K562 (cell line): ENCODE results near the gene HMGA1. TPM values are rescaled to one million over a fixed set of nuclear protein-coding genes. Genes with fewer than 3 reads are reported as not detected.
A peak's percentile ranks its signal among the peaks of the same experiment; 100 is the strongest.

Experiments used
- C11orf30 ChIP-seq: fragments of 450-650 bp; IDR thresholded peaks from 2 replicates; pipeline ENCODE4 v1.6.1; 2016; ENCODE audit warnings: low read depth, mild to moderate bottlenecking
- DMBX1 ChIP-seq: fragments of 250-450 bp; sonication (Bioruptor Pico); IDR thresholded peaks from 2 replicates; pipeline ENCODE4 v1.8.0; 2022; ENCODE audit warnings: inconsistent platforms, mild to moderate bottlenecking, moderate library complexity, borderline replicate concordance
- HLTF ChIP-seq: fragments of 450-650 bp; IDR thresholded peaks from 2 replicates; pipeline ENCODE4 v1.6.1; 2016
- MECOM ChIP-seq: fragments of 250-450 bp; sonication (Bioruptor Pico); IDR thresholded peaks from 2 replicates; pipeline ENCODE4 v1.8.0; 2022; ENCODE audit warnings: inconsistent platforms
- NR4A1 ChIP-seq, 2 experiments: fragments of 250-450 bp in 1 of 2; fragments of 450-650 bp in 1 of 2; sonication (Bioruptor Pico) in 1 of 2; IDR thresholded peaks; 2 replicates each; pipeline versions ENCODE4 v1.4.0 to v1.6.1; 2016 to 2020; ENCODE audit warnings: mild to moderate bottlenecking in 2 of 2, missing compliant biosample characterization in 1 of 2, missing genetic modification characterization in 1 of 2, moderate library complexity in 1 of 2
- PRPF4 ChIP-seq: fragments of 200-400 bp; formaldehyde crosslinking; IDR thresholded peaks from one replicate; pipeline ENCODE4 v1.6.1; 2017; ENCODE audit warnings: low read length, low read depth, mild to moderate bottlenecking; ENCODE audit not compliant: insufficient read depth, poor library complexity, severe bottlenecking
- PTTG1 ChIP-seq: fragments of 450-650 bp; IDR thresholded peaks from 2 replicates; pipeline ENCODE4 v1.6.1; 2016; ENCODE audit warnings: low read depth, mild to moderate bottlenecking, missing genetic modification characterization, missing compliant biosample characterization
- PYGO2 ChIP-seq: fragments of 450-650 bp; IDR thresholded peaks from 2 replicates; pipeline ENCODE4 v1.6.1; 2016; ENCODE audit warnings: mild to moderate bottlenecking, missing genetic modification characterization, moderate library complexity, missing compliant biosample characterization
- TCF3 ChIP-seq: sonication (generic); formaldehyde crosslinking; IDR thresholded peaks from 2 replicates; pipeline ENCODE4 v1.4.0; 2020; ENCODE audit warnings: mild to moderate bottlenecking, missing genetic modification reagents
- ZEB2 ChIP-seq: fragments of 450-650 bp; IDR thresholded peaks from 2 replicates; pipeline ENCODE4 v1.6.1; 2016
- ZKSCAN1 ChIP-seq: fragments of 150-350 bp; IDR thresholded peaks from 2 replicates; pipeline ENCODE4 v1.6.1; 2016; ENCODE audit warnings: low read depth, low read length
- ZNF165 ChIP-seq: fragments of 250-450 bp; sonication (Bioruptor Pico); IDR thresholded peaks from 2 replicates; pipeline ENCODE4 v1.4.0; 2020; ENCODE audit warnings: borderline replicate concordance
- ZNF311 ChIP-seq: fragments of 250-450 bp; sonication (Bioruptor Pico); IDR thresholded peaks from 2 replicates; pipeline ENCODE4 v1.4.0; 2020; ENCODE audit warnings: mild to moderate bottlenecking, moderate library complexity
- polyA plus RNA-seq, 8 experiments: library from polyadenylated mRNA; depleted of rRNA in 4 of 8; stranded (reverse) in 5 of 8; unstranded in 3 of 8; fragments of >200 nt; fragmentation: Nextera tagmentation in 2 of 8; fragmentation: Illumina TruSeq in 1 of 8; extraction: Ambion mirVana in 2 of 8; extraction: Trizol in 1 of 8; gene quantifications; 2 replicates each; pipeline versions ENCODE4 v1.2.1 to v1.2.3, GENCODE V29; 2011 to 2014; ENCODE audit warnings: inconsistent platforms in 1 of 8, missing spikeins in 1 of 8
- total RNA-seq, 7 experiments: library from RNA; depleted of rRNA in 6 of 7; stranded (reverse); fragments of >200 nt in 6 of 7; fragmentation: Illumina TruSeq in 2 of 7; extraction: Trizol in 2 of 7; gene quantifications; 2 replicates each; pipeline versions ENCODE4 v1.2.1 to v1.2.3, GENCODE V29; 2011 to 2021; ENCODE audit warnings: low replicate concordance in 1 of 7
- TF ChIP-seq, protein P1 (sequence below): fragments of 450-650 bp; IDR thresholded peaks from 2 replicates; pipeline ENCODE4 v1.6.1; 2016; ENCODE audit warnings: mild to moderate bottlenecking
- TF ChIP-seq, protein P2 (sequence below): fragments of 200-800 bp; sonication (Bioruptor generic); IDR thresholded peaks from 2 replicates; pipeline ENCODE4 v1.6.1; 2017; ENCODE audit warnings: missing genetic modification characterization, missing compliant biosample characterization
- TF ChIP-seq, protein P3 (sequence below): fragments of 450-650 bp; IDR thresholded peaks from 2 replicates; pipeline ENCODE4 v1.6.1; 2017; ENCODE audit warnings: antibody characterized with exemption, mild to moderate bottlenecking
- TF ChIP-seq, protein P4 (sequence below): sonication (generic); formaldehyde crosslinking; IDR thresholded peaks from 2 replicates; pipeline ENCODE4 v1.8.1; 2022; ENCODE audit warnings: missing genetic modification reagents

The HMGA1 gene
- total and polyA plus RNA-seq, 9 of the 15 experiments (the other 6 are each of a cell fraction or from before 2014, with no cell fraction given), result 27.8 to 1,947 (median 594) TPM

DNA sequence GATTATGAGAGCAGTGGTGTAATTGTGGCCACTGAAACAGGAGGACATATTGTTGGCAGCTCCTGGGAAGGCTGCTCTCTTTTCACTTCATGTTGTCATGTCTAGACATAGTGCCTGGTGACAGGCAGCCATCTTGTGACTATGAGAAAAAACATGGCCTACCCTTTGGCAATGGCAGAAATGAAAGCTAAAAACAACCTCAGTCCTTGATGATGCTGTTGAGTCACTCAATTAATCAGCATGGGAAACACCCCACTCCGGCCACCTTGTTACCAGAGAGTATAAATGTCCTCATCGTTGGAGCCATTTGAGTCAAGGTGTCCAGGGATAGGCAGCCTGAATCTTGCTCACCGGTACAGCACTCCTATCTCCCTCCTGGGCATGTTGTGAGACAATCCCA lies 31.2 kb upstream of the HMGA1 start (continued):
- TF ChIP-seq, protein P1, sequence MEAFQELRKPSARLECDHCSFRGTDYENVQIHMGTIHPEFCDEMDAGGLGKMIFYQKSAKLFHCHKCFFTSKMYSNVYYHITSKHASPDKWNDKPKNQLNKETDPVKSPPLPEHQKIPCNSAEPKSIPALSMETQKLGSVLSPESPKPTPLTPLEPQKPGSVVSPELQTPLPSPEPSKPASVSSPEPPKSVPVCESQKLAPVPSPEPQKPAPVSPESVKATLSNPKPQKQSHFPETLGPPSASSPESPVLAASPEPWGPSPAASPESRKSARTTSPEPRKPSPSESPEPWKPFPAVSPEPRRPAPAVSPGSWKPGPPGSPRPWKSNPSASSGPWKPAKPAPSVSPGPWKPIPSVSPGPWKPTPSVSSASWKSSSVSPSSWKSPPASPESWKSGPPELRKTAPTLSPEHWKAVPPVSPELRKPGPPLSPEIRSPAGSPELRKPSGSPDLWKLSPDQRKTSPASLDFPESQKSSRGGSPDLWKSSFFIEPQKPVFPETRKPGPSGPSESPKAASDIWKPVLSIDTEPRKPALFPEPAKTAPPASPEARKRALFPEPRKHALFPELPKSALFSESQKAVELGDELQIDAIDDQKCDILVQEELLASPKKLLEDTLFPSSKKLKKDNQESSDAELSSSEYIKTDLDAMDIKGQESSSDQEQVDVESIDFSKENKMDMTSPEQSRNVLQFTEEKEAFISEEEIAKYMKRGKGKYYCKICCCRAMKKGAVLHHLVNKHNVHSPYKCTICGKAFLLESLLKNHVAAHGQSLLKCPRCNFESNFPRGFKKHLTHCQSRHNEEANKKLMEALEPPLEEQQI, result no peak
- TF ChIP-seq C11orf30, result no peak
- TF ChIP-seq MECOM (CRISPR knock-in tag), result no peak
- peak; percentile 51; the same call in 1 of the 2 replicates for TF ChIP-seq PTTG1
- TF ChIP-seq PYGO2, result no peak
- TF ChIP-seq TCF3, result no peak
- TF ChIP-seq, protein P2, sequence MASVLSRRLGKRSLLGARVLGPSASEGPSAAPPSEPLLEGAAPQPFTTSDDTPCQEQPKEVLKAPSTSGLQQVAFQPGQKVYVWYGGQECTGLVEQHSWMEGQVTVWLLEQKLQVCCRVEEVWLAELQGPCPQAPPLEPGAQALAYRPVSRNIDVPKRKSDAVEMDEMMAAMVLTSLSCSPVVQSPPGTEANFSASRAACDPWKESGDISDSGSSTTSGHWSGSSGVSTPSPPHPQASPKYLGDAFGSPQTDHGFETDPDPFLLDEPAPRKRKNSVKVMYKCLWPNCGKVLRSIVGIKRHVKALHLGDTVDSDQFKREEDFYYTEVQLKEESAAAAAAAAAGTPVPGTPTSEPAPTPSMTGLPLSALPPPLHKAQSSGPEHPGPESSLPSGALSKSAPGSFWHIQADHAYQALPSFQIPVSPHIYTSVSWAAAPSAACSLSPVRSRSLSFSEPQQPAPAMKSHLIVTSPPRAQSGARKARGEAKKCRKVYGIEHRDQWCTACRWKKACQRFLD (CRISPR knock-in tag), result 0 out of 2 replicates have a peak, but pooled peaks have one; percentile 35
- no peak for TF ChIP-seq HLTF
- TF ChIP-seq, protein P3, sequence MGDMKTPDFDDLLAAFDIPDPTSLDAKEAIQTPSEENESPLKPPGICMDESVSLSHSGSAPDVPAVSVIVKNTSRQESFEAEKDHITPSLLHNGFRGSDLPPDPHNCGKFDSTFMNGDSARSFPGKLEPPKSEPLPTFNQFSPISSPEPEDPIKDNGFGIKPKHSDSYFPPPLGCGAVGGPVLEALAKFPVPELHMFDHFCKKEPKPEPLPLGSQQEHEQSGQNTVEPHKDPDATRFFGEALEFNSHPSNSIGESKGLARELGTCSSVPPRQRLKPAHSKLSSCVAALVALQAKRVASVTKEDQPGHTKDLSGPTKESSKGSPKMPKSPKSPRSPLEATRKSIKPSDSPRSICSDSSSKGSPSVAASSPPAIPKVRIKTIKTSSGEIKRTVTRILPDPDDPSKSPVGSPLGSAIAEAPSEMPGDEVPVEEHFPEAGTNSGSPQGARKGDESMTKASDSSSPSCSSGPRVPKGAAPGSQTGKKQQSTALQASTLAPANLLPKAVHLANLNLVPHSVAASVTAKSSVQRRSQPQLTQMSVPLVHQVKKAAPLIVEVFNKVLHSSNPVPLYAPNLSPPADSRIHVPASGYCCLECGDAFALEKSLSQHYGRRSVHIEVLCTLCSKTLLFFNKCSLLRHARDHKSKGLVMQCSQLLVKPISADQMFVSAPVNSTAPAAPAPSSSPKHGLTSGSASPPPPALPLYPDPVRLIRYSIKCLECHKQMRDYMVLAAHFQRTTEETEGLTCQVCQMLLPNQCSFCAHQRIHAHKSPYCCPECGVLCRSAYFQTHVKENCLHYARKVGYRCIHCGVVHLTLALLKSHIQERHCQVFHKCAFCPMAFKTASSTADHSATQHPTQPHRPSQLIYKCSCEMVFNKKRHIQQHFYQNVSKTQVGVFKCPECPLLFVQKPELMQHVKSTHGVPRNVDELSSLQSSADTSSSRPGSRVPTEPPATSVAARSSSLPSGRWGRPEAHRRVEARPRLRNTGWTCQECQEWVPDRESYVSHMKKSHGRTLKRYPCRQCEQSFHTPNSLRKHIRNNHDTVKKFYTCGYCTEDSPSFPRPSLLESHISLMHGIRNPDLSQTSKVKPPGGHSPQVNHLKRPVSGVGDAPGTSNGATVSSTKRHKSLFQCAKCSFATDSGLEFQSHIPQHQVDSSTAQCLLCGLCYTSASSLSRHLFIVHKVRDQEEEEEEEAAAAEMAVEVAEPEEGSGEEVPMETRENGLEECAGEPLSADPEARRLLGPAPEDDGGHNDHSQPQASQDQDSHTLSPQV, result peak; percentile 60
- TF ChIP-seq ZNF311 (CRISPR knock-in tag), result no peak
- TF ChIP-seq, protein P4, sequence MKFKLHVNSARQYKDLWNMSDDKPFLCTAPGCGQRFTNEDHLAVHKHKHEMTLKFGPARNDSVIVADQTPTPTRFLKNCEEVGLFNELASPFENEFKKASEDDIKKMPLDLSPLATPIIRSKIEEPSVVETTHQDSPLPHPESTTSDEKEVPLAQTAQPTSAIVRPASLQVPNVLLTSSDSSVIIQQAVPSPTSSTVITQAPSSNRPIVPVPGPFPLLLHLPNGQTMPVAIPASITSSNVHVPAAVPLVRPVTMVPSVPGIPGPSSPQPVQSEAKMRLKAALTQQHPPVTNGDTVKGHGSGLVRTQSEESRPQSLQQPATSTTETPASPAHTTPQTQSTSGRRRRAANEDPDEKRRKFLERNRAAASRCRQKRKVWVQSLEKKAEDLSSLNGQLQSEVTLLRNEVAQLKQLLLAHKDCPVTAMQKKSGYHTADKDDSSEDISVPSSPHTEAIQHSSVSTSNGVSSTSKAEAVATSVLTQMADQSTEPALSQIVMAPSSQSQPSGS (CRISPR knock-in tag), result no peak
- no peak for TF ChIP-seq ZEB2
- TF ChIP-seq DMBX1 (CRISPR knock-in tag), result 0 out of 2 replicates have a peak, but pooled peaks have one; percentile 30
- no peak for TF ChIP-seq ZKSCAN1
- TF ChIP-seq PRPF4, result no peak
- TF ChIP-seq ZNF165 (CRISPR knock-in tag), result no peak
- no peak for TF ChIP-seq NR4A1 (CRISPR knock-in tag; IDR thresholded peaks at IDR 0.05)
- 0 out of 2 replicates have a peak, but pooled peaks have one; percentile 23 for TF ChIP-seq NR4A1 (tag; IDR thresholded peaks at IDR 0.05)
